GM13976 (cell line): ENCODE data around the gene NOMO2.
"Not testable (repeated sequence)": the region's sequence is repeated elsewhere in the genome, so short reads cannot be mapped to it uniquely, and the experiment has no call there.

Experiments used
- DNase-seq: peaks from one replicate; pipeline ENCODE4 v3.0.0; 2012; ENCODE audit warnings: low spot score
- in situ Hi-C: fragments of 300-500 bp; cut with MboI; formaldehyde crosslinking; loops from one replicate; pipeline ENCODE4 v1.12.0; 2022; ENCODE audit warnings: low sequenced_read_pairs, mixed read lengths, inconsistent platforms; ENCODE audit not compliant: unreplicated experiment

NOMO2 gene

DNA sequence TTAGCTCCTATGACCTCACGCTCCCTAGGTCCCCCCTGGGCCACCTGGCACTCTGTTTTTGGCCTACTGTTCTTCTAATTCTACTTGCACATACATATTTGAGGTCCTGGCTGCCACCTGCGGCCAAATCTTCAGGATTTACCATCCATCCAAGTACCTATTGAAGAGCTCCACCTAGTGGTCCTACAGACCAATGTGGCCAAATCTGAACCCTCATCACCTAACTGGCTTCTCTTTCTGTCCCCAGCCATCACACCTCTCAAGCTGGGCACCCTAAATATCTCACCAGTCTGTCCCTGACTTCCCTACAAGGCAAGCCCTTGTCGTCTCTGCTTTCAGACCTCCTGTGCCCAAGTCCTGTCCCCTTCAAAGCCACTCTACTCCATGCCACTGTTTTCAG is 24.9 kb downstream of the NOMO2 start:
- in situ Hi-C loops, DNase-seq: not testable (repeated sequence)

DNA sequence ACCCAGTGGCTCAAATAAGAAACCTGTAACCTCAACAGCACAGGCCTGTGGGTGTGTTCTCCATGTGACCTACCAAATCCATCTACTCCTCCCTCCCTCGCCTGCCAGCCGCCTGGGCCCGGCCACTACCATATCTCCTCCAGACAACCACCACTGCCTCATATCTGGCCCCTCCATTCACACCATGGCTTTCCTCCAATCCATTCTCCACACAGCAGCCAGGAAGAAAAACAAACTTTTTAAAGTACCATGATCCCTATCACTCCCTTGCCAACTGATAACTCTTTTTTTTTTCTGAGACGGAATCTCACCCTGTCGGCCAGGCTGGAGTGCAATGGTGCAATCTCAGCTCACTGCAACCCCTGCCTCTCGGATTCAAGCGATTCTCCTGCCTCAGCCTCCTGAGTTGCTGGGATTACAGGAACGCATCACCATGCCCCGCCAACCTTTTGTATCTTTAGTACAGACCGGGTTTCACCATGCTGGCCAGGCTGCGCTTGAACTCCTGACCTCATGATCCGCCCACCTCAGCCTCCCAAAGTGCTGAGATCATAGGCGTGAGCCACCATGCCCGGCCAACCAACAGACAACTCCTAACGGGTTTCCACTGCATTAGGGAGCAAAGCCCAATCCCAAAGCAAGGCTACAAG is 26.3 kb downstream of the NOMO2 start:
- in situ Hi-C loops, DNase-seq: not testable (repeated sequence)

GRCh38 chr16:18534308-18534707 is 27.6 kb downstream of the NOMO2 start:
- DNase-seq, in situ Hi-C loops: not testable (repeated sequence)

GRCh38 chr16:18531323-18531722 is 30.6 kb downstream of the NOMO2 start:
- DNase-seq, in situ Hi-C loops: not testable (repeated sequence)

DNA sequence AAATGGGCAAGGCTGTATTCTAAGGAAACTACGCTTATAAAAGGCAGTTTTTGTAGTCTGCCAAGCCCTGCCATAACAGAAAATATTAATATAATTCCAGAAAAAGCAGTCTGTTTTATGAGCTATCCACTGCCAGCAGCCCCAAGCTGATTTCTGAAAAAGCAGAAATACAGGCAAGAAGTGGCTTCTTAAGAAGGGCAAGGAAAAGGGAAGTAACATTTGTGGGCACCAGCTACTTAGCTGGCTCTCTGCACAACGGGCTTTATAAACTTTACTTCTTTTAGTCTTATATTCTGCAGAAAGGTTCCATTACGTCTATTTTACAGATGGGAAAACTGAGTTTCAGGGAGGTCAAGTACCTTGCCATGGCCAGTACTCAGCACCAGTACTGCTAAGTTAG is 31.6 kb downstream of the NOMO2 start:
- in situ Hi-C loops, DNase-seq: not testable (repeated sequence)

- in situ Hi-C loops, DNase-seq: not testable (repeated sequence)
These were observed 35.4 kb downstream of the NOMO2 start for GRCh38 chr16:18526547-18526946.

DNA sequence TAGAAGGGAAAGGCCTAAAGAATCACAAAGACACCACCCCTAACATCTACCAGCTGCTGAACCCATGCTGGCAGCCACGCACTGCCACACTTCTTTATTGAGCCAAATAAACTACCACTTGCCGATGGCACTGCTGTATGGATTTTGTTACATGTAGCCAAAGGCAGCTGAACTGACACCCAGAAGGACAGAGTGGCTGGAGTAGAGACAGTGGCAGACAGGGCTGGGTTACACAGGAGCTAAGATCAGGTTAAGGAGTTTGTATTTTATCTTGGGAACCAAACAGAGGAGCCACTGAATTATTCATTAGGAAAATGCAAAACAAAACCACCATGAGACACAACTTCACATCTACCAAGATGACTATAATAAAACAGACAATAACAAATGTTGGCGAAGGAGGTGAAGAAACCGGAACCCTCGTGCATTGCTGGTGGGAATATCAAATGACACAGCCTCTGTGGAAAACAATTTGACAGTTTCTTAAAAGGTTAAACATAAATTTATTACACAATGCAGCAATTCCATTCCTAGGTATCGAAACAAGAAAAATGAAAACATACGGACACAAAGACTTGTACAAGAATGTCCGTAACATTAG is 35.9 kb downstream of the NOMO2 start:
- in situ Hi-C loops = not testable (repeated sequence)

GRCh38 chr16:18522637-18523036 is 39.3 kb downstream of the NOMO2 start:
- DNase-seq, in situ Hi-C loops: not testable (repeated sequence)

More for the DNA sequence above, 35.9 kb downstream of the NOMO2 start:
- DNase-seq = not testable (repeated sequence)

- in situ Hi-C loops, DNase-seq: not testable (repeated sequence)
These were observed 40.3 kb downstream of the NOMO2 start for GRCh38 chr16:18521445-18522181.

DNA sequence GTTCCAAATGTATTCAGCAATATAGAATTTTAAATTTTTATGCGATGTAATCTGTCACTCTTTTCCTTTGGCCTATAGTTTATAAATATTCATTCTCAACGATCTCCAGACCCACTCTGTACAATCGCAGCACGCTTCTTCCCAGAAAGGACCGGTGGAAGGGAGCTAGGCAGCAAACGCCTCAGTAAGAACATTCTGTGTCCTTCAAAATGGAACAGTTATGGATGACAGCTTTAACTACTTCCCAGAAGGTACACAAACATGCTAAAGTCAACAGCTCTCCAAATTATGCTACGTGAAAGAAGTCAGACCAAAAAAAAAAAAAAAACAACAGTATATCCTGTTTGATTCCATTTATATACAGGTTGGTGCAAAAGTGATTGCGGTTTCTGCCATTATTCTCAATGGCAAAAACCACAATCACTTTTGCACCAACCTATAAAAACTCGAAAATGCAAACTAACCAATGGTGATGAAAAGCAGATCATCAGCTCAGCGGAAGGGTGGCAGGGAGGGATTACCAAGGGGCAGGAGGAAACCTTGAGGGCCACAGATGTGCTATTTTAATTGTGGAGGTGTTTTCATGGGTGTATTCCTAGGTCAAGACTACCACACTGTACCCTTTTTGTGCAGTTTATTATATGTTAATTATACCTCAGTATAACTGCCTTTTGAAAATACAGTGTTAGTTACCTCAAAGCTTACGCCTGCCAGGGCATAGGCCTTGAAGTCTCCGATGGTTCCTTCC is 43.2 kb downstream of the NOMO2 start:
- in situ Hi-C loops, DNase-seq: not testable (repeated sequence)

GRCh38 chr16:18498430-18498829 is 63.5 kb downstream of the NOMO2 start:
- in situ Hi-C loops, DNase-seq: not testable (repeated sequence)

DNA sequence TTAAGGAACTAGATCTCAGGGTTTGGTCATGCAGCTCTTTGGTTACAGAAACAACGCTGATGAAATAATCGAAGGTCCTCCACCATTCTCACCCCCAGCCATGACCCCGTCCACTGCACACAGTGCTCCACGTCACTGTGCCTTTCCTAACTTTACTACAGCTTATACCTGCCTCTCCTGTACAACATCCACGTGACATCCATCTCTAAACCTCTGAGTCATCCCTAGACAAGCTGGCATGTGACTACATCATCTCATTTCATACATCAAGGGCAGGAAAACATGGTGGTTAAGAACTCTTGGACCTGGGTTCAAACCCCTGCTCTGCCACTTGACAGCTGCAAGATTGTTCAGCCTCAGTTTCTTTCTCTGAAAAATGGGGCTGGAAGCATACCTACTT is 64.9 kb downstream of the NOMO2 start:
- DNase-seq, in situ Hi-C loops: not testable (repeated sequence)

DNA sequence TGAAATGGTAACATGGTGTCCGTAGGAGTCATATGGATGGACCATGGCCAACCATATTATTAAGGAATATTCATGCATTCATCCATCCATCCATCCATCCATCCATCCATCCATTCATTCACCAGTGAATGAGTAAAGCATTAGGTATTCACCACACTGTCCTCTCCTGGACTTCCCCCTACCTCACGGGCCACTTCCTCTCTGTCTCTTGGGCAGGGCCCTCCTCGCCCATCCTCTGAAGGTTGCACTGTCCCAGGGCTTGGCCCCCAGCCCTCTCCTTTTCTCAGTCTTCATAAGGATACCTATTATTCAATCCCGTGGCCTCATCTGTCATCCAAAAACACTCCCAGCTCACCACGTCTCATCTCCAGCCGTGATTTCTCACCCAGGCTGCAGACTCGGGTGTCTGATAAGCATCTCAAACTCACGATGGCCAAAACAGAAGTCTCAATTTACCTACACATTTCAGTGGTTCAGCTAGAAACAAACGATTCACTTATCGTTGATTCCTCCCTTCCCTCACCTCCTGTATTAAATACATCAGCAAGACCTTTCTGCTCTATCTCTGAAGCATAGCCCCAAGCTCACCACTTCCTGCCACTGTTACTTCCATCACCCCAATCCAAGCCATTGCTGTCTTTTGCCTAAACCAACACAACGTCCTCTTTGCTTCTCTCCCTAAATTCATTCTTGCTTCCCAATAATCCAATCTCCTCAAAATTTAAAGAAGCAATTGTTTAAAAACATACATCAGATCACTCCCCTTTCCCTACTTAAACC is 69.6 kb downstream of the NOMO2 start:
- DNase-seq, in situ Hi-C loops: not testable (repeated sequence)

DNA sequence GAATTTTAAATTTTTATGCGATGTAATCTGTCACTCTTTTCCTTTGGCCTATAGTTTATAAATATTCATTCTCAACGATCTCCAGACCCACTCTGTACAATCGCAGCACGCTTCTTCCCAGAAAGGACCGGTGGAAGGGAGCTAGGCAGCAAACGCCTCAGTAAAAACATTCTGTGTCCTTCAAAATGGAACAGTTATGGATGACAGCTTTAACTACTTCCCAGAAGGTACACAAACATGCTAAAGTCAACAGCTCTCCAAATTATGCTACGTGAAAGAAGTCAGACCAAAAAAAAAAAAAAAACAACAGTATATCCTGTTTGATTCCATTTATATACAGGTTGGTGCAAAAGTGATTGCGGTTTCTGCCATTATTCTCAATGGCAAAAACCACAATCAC is 125.9 kb downstream of the NOMO2 start:
- DNase-seq, in situ Hi-C loops: not testable (repeated sequence)

DNA sequence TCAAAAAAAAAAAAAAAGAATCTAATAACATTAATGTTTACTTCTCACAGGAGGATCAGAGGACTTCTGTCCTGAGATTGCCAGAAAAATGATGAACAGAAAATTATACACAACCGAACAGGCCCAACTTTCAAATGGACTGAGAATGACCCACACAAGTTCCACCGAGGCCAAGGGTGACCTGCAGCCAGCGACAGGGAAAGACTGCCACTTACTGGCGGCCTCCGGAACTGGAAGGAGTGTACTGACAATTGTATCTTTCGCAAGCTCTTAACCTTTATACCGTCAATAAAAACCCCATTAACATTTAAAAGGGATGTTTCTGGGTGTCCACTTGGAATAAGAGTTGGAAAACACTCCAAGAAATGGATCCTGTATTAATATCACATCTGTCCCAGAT is 146.1 kb downstream of the NOMO2 start:
- DNase-seq, in situ Hi-C loops: not testable (repeated sequence)

GRCh38 chr16:18409532-18410293 is 152.2 kb downstream of the NOMO2 start:
- DNase-seq, in situ Hi-C loops: not testable (repeated sequence)
